Neural cell (in vitro differentiated cells): ENCODE measurements around the gene PBX1. TPM values are rescaled to one million over a fixed set of nuclear protein-coding genes. Genes with fewer than 3 reads are reported as not detected.

Source experiments
- H2AFZ ChIP-seq: fragments of 200-600, 300-800 bp; sonication (generic), shearing (Covaris generic); 2 replicates; pipeline ENCODE4 v1.6.0; 2014; ENCODE audit warnings: low read depth, mild to moderate bottlenecking, antibody characterized with exemption, low read length, moderate library complexity
- H3F3A ChIP-seq: fragments of 200-600 bp; shearing (Covaris generic); 2 replicates; pipeline ENCODE4 v1.6.1; 2016; ENCODE audit warnings: mild to moderate bottlenecking, moderate library complexity, mixed read lengths, antibody characterized with exemption, low read length; ENCODE audit not compliant: insufficient read depth, poor library complexity, severe bottlenecking
- H3K27ac ChIP-seq: fragments of 200-600, 300-800 bp; sonication (generic), shearing (Covaris generic); 2 replicates; pipeline ENCODE4 v1.5.1; 2014; ENCODE audit warnings: mild to moderate bottlenecking, low read length, moderate library complexity
- H3K27me3 ChIP-seq: fragments of 300-800, 200-600 bp; sonication (generic), shearing (Covaris generic); 2 replicates; pipeline ENCODE4 v1.6.0; 2014; ENCODE audit warnings: mild to moderate bottlenecking, low read depth, low read length, moderate library complexity; ENCODE audit not compliant: insufficient read depth
- H3K36me3 ChIP-seq: fragments of 300-800, 200-600 bp; sonication (generic), shearing (Covaris generic); 2 replicates; pipeline ENCODE4 v1.5.1; 2014; ENCODE audit warnings: mild to moderate bottlenecking, antibody characterized with exemption, low read length, moderate library complexity; ENCODE audit not compliant: insufficient read depth
- H3K4me2 ChIP-seq: fragments of 300-800, 200-600 bp; sonication (generic), shearing (Covaris generic); 2 replicates; pipeline ENCODE4 v1.6.0; 2014; ENCODE audit warnings: mild to moderate bottlenecking, low read length
- H3K4me3 ChIP-seq: fragments of 300-800, 200-600 bp; sonication (generic), shearing (Covaris generic); 2 replicates; pipeline ENCODE4 v1.5.1; 2014; ENCODE audit warnings: mild to moderate bottlenecking, low read length, moderate library complexity
- H3K79me2 ChIP-seq: fragments of 200-600 bp; shearing (Covaris generic); replicated peaks from 2 replicates; pipeline ENCODE4 v1.6.0; 2014; ENCODE audit warnings: mild to moderate bottlenecking, low read length, moderate library complexity; ENCODE audit not compliant: insufficient read depth
- H3K9ac ChIP-seq: fragments of 300-800, 200-600 bp; sonication (generic), shearing (Covaris generic); 2 replicates; pipeline ENCODE4 v1.6.1; 2016; ENCODE audit warnings: mild to moderate bottlenecking, low read length, mixed read lengths
- H3K9me2 ChIP-seq: fragments of 200-600 bp; shearing (Covaris generic); 2 replicates; pipeline ENCODE4 v1.6.1; 2016; ENCODE audit warnings: mild to moderate bottlenecking, low read length, mixed read lengths; ENCODE audit not compliant: insufficient read depth
- H3K9me3 ChIP-seq: fragments of 200-600, 300-800 bp; sonication (generic), shearing (Covaris generic); 2 replicates; pipeline ENCODE4 v1.6.1; 2016; ENCODE audit warnings: mild to moderate bottlenecking, mixed run types, low read length, moderate library complexity, mixed read lengths
- H4K20me1 ChIP-seq: fragments of 200-600 bp; shearing (Covaris generic); 2 replicates; pipeline ENCODE4 v1.6.1; 2016; ENCODE audit warnings: mild to moderate bottlenecking, mixed run types; ENCODE audit not compliant: insufficient read depth
- CTCF ChIP-seq: fragments of 450-650 bp; IDR thresholded peaks from 2 replicates; pipeline ENCODE4 v1.5.1; 2014; ENCODE audit warnings: antibody characterized with exemption, mild to moderate bottlenecking, moderate library complexity; ENCODE audit not compliant: poor library complexity, severe bottlenecking
- EP300 ChIP-seq: fragments of 450-650 bp; conservative IDR thresholded peaks from 2 replicates; pipeline ENCODE4 v1.6.1; 2014; ENCODE audit warnings: antibody characterized with exemption, mild to moderate bottlenecking, moderate library complexity; ENCODE audit not compliant: poor library complexity, severe bottlenecking
- EZH2 ChIP-seq: fragments of 200-600, 300-800 bp; shearing (Covaris generic), sonication (generic); IDR thresholded peaks from 2 replicates; pipeline ENCODE4 v1.6.1; 2014; ENCODE audit warnings: antibody characterized with exemption, low read length, borderline replicate concordance, mild to moderate bottlenecking; ENCODE audit not compliant: insufficient read depth, poor library complexity, severe bottlenecking
- MXI1 ChIP-seq: fragments of 450-650 bp; conservative IDR thresholded peaks from 2 replicates; pipeline ENCODE4 v1.6.1; 2014; ENCODE audit warnings: antibody characterized with exemption, mild to moderate bottlenecking; ENCODE audit not compliant: poor library complexity, severe bottlenecking
- POLR2AphosphoS5 ChIP-seq: IDR thresholded peaks from 2 replicates; pipeline ENCODE4 v1.6.1; 2012
- RAD21 ChIP-seq: fragments of 450-650 bp; conservative IDR thresholded peaks from 2 replicates; pipeline ENCODE4 v1.6.1; 2014; ENCODE audit warnings: antibody characterized with exemption, mild to moderate bottlenecking, moderate library complexity
- REST ChIP-seq: IDR thresholded peaks from 2 replicates; pipeline ENCODE4 v1.6.1; 2012; ENCODE audit warnings: borderline replicate concordance
- SMC3 ChIP-seq: fragments of 450-650 bp; conservative IDR thresholded peaks from 2 replicates; pipeline ENCODE4 v1.6.1; 2014; ENCODE audit warnings: antibody characterized with exemption, mild to moderate bottlenecking, moderate library complexity; ENCODE audit not compliant: poor library complexity
- TAF1 ChIP-seq: IDR thresholded peaks from 2 replicates; pipeline ENCODE4 v1.6.1; 2012; ENCODE audit warnings: low read depth
- polyA plus RNA-seq: library from polyadenylated mRNA; depleted of rRNA; stranded (reverse); fragments of >200 nt; gene quantifications from 2 replicates; pipeline ENCODE4 v1.2.3, GENCODE V29; 2014

PBX1 gene
- polyA plus RNA-seq, 1 donor from 2014 or later, result 42.4 TPM

- no peak for TF ChIP-seq POLR2AphosphoS5
- no peak for TF ChIP-seq REST
- no peak for TF ChIP-seq MXI1
- no peak for TF ChIP-seq EP300
- TF ChIP-seq RAD21, result no peak
- no peak for TF ChIP-seq EZH2
- no peak for TF ChIP-seq TAF1
- no peak for TF ChIP-seq SMC3
- TF ChIP-seq CTCF, result no peak
- H3K9ac ChIP-seq, result no peak overlapping the region
- no peaks in the 10 kb centered on the region for H3K9me2 ChIP-seq
- H3K79me2 ChIP-seq, result peaks cover 91% of the 10 kb centered on the region
- no peak overlapping the region for H3K4me3 ChIP-seq
- H2AFZ ChIP-seq, result no peak overlapping the region
- H3K4me2 ChIP-seq, result no peak overlapping the region
- H4K20me1 ChIP-seq, result no peaks in the 10 kb centered on the region
- H3F3A ChIP-seq, result peaks cover 5% of the 10 kb centered on the region
- H3K27me3 ChIP-seq, result no peaks in the 10 kb centered on the region
- H3K27ac ChIP-seq, result no peak overlapping the region
- H3K9me3 ChIP-seq, result no peaks in the 10 kb centered on the region
- H3K36me3 ChIP-seq, result peaks cover 6% of the 10 kb centered on the region
Measured at GRCh38 chr1:164581762-164582161, 22.8 kb downstream of the PBX1 start.

GRCh38 chr1:164583196-164583595 is 24.2 kb downstream of the PBX1 start:
- H3K79me2 ChIP-seq, result peaks cover 98% of the 10 kb centered on the region
- peaks cover 2% of the 10 kb centered on the region for H3F3A ChIP-seq
- H3K27ac ChIP-seq, result no peak overlapping the region
- no peak overlapping the region for H3K9ac ChIP-seq
- H4K20me1 ChIP-seq, result no peaks in the 10 kb centered on the region
- no peaks in the 10 kb centered on the region for H3K9me2 ChIP-seq
- H3K36me3 ChIP-seq, result peaks cover 6% of the 10 kb centered on the region
- no peak overlapping the region for H3K4me3 ChIP-seq
- TF ChIP-seq CTCF, result no peak
- H3K27me3 ChIP-seq, result no peaks in the 10 kb centered on the region
- H3K4me2 ChIP-seq, result no peak overlapping the region
- no peaks in the 10 kb centered on the region for H3K9me3 ChIP-seq
- H2AFZ ChIP-seq, result no peak overlapping the region
